CD8-positive, alpha-beta memory T cell (primary cell): ENCODE measurements around the gene MYEOV. TPM values are rescaled to one million over a fixed set of nuclear protein-coding genes. Genes with fewer than 3 reads are reported as not detected.

ENCODE experiments used
- CTCF ChIA-PET: fragments of 350-600 bp; sonication (Branson Sonifier 250); formaldehyde crosslinking; loops from one replicate; lab custom pipeline; 2021; ENCODE audit warnings: antibody characterized with exemption; lab: Charles Lee
- POLR2A ChIA-PET: fragments of 350-600 bp; sonication (Branson Sonifier 250); formaldehyde crosslinking; loops from one replicate; lab custom pipeline; 2021; ENCODE audit warnings: antibody characterized with exemption; lab: Charles Lee
- DNase-seq, 5 donors: peaks; one replicate each; pipeline versions ENCODE4 v3.0.0 to v3.0.0-alpha.2; 2020 to 2022; ENCODE audit warnings: mixed read lengths in 1 of 5
- H3K27ac ChIP-seq: one replicate; pipeline ENCODE4 v1.7.0; 2013; ENCODE audit warnings: low read depth, mild to moderate bottlenecking, low read length, moderate library complexity
- H3K27me3 ChIP-seq: 2 replicates; pipeline ENCODE4 v1.7.0; 2013; ENCODE audit warnings: low read length, mild to moderate bottlenecking; ENCODE audit not compliant: insufficient read depth, poor library complexity, severe bottlenecking
- H3K36me3 ChIP-seq: 2 replicates; pipeline ENCODE4 v1.7.0; 2013; ENCODE audit warnings: mild to moderate bottlenecking, low read length, moderate library complexity; ENCODE audit not compliant: insufficient read depth
- H3K4me1 ChIP-seq: 2 replicates; pipeline ENCODE4 v1.7.0; 2013; ENCODE audit warnings: mild to moderate bottlenecking, low read length, moderate library complexity; ENCODE audit not compliant: insufficient read depth
- H3K4me3 ChIP-seq: 2 replicates; pipeline ENCODE4 v1.7.0; 2013; ENCODE audit warnings: mild to moderate bottlenecking, low read length
- H3K9me3 ChIP-seq: 2 replicates; pipeline ENCODE4 v1.7.0; 2013; ENCODE audit warnings: mild to moderate bottlenecking, low read length
- H3K27ac Mint-ChIP-seq, 8 donors: one replicate each; pipeline ENCODE4 v1.8.0; 2020 to 2021; ENCODE audit warnings: mixed read lengths in 8 of 8, mild to moderate bottlenecking in 6 of 8, inconsistent platforms in 3 of 8, moderate library complexity in 3 of 8
- H3K27me3 Mint-ChIP-seq, 2 donors: one replicate each; pipeline ENCODE4 v1.8.0; 2020 to 2021; ENCODE audit warnings: mixed read lengths in 2 of 2, mild to moderate bottlenecking in 1 of 2, moderate library complexity in 1 of 2
- H3K36me3 Mint-ChIP-seq, 3 donors: one replicate each; pipeline ENCODE4 v1.8.0; 2020 to 2021; ENCODE audit warnings: mixed read lengths in 3 of 3, inconsistent platforms in 1 of 3, mild to moderate bottlenecking in 1 of 3
- H3K4me1 Mint-ChIP-seq, 3 donors: one replicate each; pipeline ENCODE4 v1.8.0; 2020 to 2021; ENCODE audit warnings: mixed read lengths in 3 of 3, inconsistent platforms in 1 of 3, mild to moderate bottlenecking in 1 of 3
- H3K4me3 Mint-ChIP-seq, 7 donors: one replicate each; pipeline ENCODE4 v1.8.0; 2020 to 2021; ENCODE audit warnings: mixed read lengths in 7 of 7, mild to moderate bottlenecking in 6 of 7, moderate library complexity in 4 of 7, inconsistent platforms in 2 of 7
- H3K9me3 Mint-ChIP-seq, 5 donors: one replicate each; pipeline ENCODE4 v1.8.0; 2020 to 2022; ENCODE audit warnings: mixed read lengths in 5 of 5, mild to moderate bottlenecking in 3 of 5, moderate library complexity in 2 of 5, inconsistent platforms in 1 of 5
- polyA plus RNA-seq: library from polyadenylated mRNA; unstranded; fragments of 300-500 nt; fragmentation: Illumina TruSeq; gene quantifications from one replicate; pipeline ENCODE4 v1.2.3, GENCODE V29; 2021
- total RNA-seq, 2 experiments: library from RNA; stranded (reverse); gene quantifications; one replicate each; pipeline ENCODE4 v1.2.3, GENCODE V29; 2021

MYEOV gene
- total and polyA plus RNA-seq, 3 experiments from 2014 or later: 0.89 TPM; not detected in 2

- H3K9me3 Mint-ChIP-seq: peaks cover 0 to 2% (median 0%) of the 10 kb centered on the region in 5 donors
- Histone ChIP-seq H3K36me3 (no peaks in the 10 kb centered on the region), H3K27ac (no peak overlapping the region), H3K27me3 (no peaks in the 10 kb centered on the region), H3K4me1 (peaks cover 14% of the 10 kb centered on the region), H3K4me3 (no peak overlapping the region), H3K9me3 (no peaks in the 10 kb centered on the region)
- H3K4me1 Mint-ChIP-seq: peaks cover 18 to 29% (median 25%) of the 10 kb centered on the region in 3 donors
- CTCF ChIA-PET: no interaction called here
- peaks cover 0 to 4% (median 0%) of the 10 kb centered on the region in 3 donors for H3K36me3 Mint-ChIP-seq
- no peak overlapping the region for H3K27ac Mint-ChIP-seq
- no peak overlapping the region for H3K4me3 Mint-ChIP-seq
- no peaks in the 10 kb centered on the region for H3K27me3 Mint-ChIP-seq
- POLR2A ChIA-PET: no interaction called here
- no peak for DNase-seq
Measured at GRCh38 chr11:69339983-69340565, 46.1 kb downstream of the MYEOV start.

DNA sequence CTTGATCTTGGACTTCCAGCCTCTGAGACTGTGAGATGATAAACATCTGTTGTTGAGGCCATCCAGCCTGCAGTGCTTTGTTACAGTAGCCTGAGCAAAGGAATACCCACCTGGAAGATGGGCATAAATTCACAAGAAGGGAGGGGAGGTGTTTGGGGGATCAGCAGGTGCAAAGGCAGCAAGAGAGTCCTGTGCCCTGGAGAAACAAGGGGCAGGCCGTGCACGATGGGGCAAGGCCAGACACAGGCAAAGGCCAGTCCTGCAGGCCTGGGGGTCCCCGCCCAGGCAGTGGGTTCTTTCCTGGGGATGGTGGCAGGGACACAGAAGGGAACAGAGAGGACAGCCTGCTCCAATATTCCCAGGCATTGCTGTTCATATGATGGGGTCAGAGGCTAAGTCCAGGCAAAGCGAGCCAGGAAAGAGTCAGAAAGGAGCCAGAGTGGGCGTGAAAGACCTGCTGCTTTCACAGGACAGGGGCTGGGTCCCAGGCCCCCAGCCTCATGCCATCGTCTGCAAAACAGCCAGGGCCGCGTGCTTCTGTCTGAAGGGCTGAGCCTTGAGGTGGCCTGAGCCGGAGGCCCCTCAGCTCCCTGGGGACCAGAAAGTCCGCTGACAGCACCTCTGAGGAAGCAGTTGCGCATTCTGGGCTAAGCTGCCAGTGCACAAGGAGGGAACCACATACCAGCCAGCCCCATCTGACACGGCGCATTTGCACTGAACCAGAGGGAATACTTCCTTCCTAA is 48.8 kb downstream of the MYEOV start:
- Mint-ChIP-seq H3K27me3 (peaks cover 0 to 2% of the 10 kb centered on the region in 2 donors), H3K36me3 (peaks cover 0 to 4% (median 0%) of the 10 kb centered on the region in 3 donors), H3K4me3 (no peak overlapping the region), H3K9me3 (peaks cover 0 to 2% (median 0%) of the 10 kb centered on the region in 5 donors), H3K4me1 (peaks cover 7 to 15% (median 11%) of the 10 kb centered on the region in 3 donors), H3K27ac (peak overlapping the region in 1 of 8 donors; percentile 36)
- Histone ChIP-seq H3K4me1 (peaks cover 4% of the 10 kb centered on the region), H3K36me3 (no peaks in the 10 kb centered on the region), H3K27ac (no peak overlapping the region), H3K4me3 (no peak overlapping the region), H3K27me3 (no peaks in the 10 kb centered on the region), H3K9me3 (no peaks in the 10 kb centered on the region)
- no peak for DNase-seq
- POLR2A ChIA-PET: no interaction called here
- CTCF ChIA-PET: no interaction called here

- H3K4me1 ChIP-seq: no peaks in the 10 kb centered on the region
- H3K27ac ChIP-seq: no peak overlapping the region
Measured at GRCh38 chr11:69343401-69344321, 49.7 kb downstream of the MYEOV start.

GRCh38 chr11:69344570-69345145 is 50.7 kb downstream of the MYEOV start:
- Mint-ChIP-seq H3K4me1 (no peaks in the 10 kb centered on the region), H3K36me3 (peaks cover 0 to 3% (median 0%) of the 10 kb centered on the region in 3 donors), H3K27me3 (peaks cover 0 to 3% of the 10 kb centered on the region in 2 donors), H3K27ac (peak overlapping the region in 1 of 8 donors; percentile 65), H3K9me3 (peaks cover 0 to 3% (median 0%) of the 10 kb centered on the region in 5 donors), H3K4me3 (no peak overlapping the region)
- H3K27ac ChIP-seq: no peak overlapping the region
- H3K4me3 ChIP-seq: no peak overlapping the region
- no peak for DNase-seq
- H3K4me1 ChIP-seq: no peaks in the 10 kb centered on the region
- no peaks in the 10 kb centered on the region for H3K36me3 ChIP-seq
- no peaks in the 10 kb centered on the region for H3K27me3 ChIP-seq
- CTCF ChIA-PET: no interaction called here
- no peaks in the 10 kb centered on the region for H3K9me3 ChIP-seq
- POLR2A ChIA-PET: no interaction called here

More at GRCh38 chr11:69343401-69344321, 49.7 kb downstream of the MYEOV start:
- H3K27me3 ChIP-seq: no peaks in the 10 kb centered on the region
- no peaks in the 10 kb centered on the region for H3K9me3 ChIP-seq
- H3K27me3 Mint-ChIP-seq: peaks cover 0 to 3% of the 10 kb centered on the region in 2 donors
- H3K4me3 Mint-ChIP-seq: no peak overlapping the region
- H3K36me3 ChIP-seq: no peaks in the 10 kb centered on the region
- H3K4me3 ChIP-seq: no peak overlapping the region
- CTCF ChIA-PET: no interaction called here
- DNase-seq: no peak
- peaks cover 0 to 3% (median 0%) of the 10 kb centered on the region in 5 donors for H3K9me3 Mint-ChIP-seq
- peaks cover 3 to 9% (median 5%) of the 10 kb centered on the region in 3 donors for H3K4me1 Mint-ChIP-seq
- H3K27ac Mint-ChIP-seq: no peak overlapping the region
- POLR2A ChIA-PET: no interaction called here
- H3K36me3 Mint-ChIP-seq: peaks cover 0 to 4% (median 0%) of the 10 kb centered on the region in 3 donors

Other genes starting within 250 kb of the MYEOV start
- gene TPCN2, start 245.2 kb upstream of the MYEOV start, total RNA-seq: 10 to 100 TPM; 12.3 to 12.9 TPM
- 4.0 TPM for gene TPCN2, start 245.2 kb upstream of the MYEOV start, polyA plus RNA-seq
- gene SMIM38, start 138.2 kb upstream of the MYEOV start, total RNA-seq: 1 to 10 TPM; 1.4 to 1.8 TPM
- not detected for gene SMIM38, start 138.2 kb upstream of the MYEOV start, polyA plus RNA-seq
- gene LINC01488, start 187.5 kb downstream of the MYEOV start, total RNA-seq: not detected
- gene LINC01488, start 187.5 kb downstream of the MYEOV start, polyA plus RNA-seq: not detected